K562 (cell line): Measurements from ENCODE around the gene ERI2. TPM values are rescaled to one million over a fixed set of nuclear protein-coding genes. Genes with fewer than 3 reads are reported as not detected.

Experiments
- ARID4B ChIP-seq: sonication (generic); formaldehyde crosslinking; IDR thresholded peaks from 2 replicates; pipeline ENCODE4 v1.8.0; 2022; ENCODE audit warnings: mild to moderate bottlenecking, missing genetic modification reagents
- ASH1L ChIP-seq: fragments of 450-650 bp; IDR thresholded peaks from 2 replicates; pipeline ENCODE4 v1.6.1; 2018; ENCODE audit warnings: borderline replicate concordance, mild to moderate bottlenecking, low read depth; ENCODE audit not compliant: partially characterized antibody
- ATF7 ChIP-seq: fragments of 450-650 bp; IDR thresholded peaks from 2 replicates; pipeline ENCODE4 v1.7.1; 2014; ENCODE audit warnings: mild to moderate bottlenecking, moderate library complexity
- CEBPB ChIP-seq: fragments of 450-650 bp; IDR thresholded peaks from 2 replicates; pipeline ENCODE4 v1.6.1; 2016; ENCODE audit warnings: missing genetic modification characterization, missing compliant biosample characterization
- CTCFL ChIP-seq: IDR thresholded peaks from 2 replicates; pipeline ENCODE4 v1.6.1; 2011; ENCODE audit warnings: borderline replicate concordance, low read depth, mild to moderate bottlenecking, moderate library complexity, low read length; ENCODE audit not compliant: insufficient read depth, poor library complexity, severe bottlenecking
- CXXC5 ChIP-seq: fragments of 250-450 bp; sonication (Bioruptor Pico); IDR thresholded peaks from 2 replicates; pipeline ENCODE4 v1.8.0; 2022; ENCODE audit warnings: inconsistent platforms, mild to moderate bottlenecking, moderate library complexity
- ELF1 ChIP-seq: fragments of 200-800 bp; sonication (Bioruptor generic); IDR thresholded peaks from 2 replicates; pipeline ENCODE4 v1.6.1; 2016; ENCODE audit warnings: missing genetic modification characterization, missing compliant biosample characterization
- ETS1 ChIP-seq: conservative IDR thresholded peaks from 2 replicates; pipeline ENCODE4 v1.6.1; 2011; ENCODE audit warnings: low read depth, mild to moderate bottlenecking, low read length; ENCODE audit not compliant: control insufficient read depth
- ETV6 ChIP-seq, 3 experiments: fragments of 150-350 bp in 1 of 3; sonication (generic) in 1 of 3; formaldehyde crosslinking in 1 of 3; IDR thresholded peaks; 2 replicates each; pipeline versions ENCODE4 v1.6.1 to v1.8.0; 2014 to 2022; ENCODE audit warnings: borderline replicate concordance in 2 of 3, low read depth in 2 of 3, antibody characterized with exemption in 1 of 3, low read length in 1 of 3, mild to moderate bottlenecking in 1 of 3, missing genetic modification reagents in 1 of 3
- GATAD2A ChIP-seq: fragments of 450-650 bp; IDR thresholded peaks from 2 replicates; pipeline ENCODE4 v1.6.1; 2017
- GTF2F1 ChIP-seq: IDR thresholded peaks from 2 replicates; pipeline ENCODE4 v1.6.1; 2011; ENCODE audit warnings: low read depth, low read length, improper control_type of control experiment
- NFIX ChIP-seq: fragments of 250-450 bp; sonication (Bioruptor Pico); IDR thresholded peaks from 2 replicates; pipeline ENCODE4 v1.4.0; 2020; ENCODE audit warnings: low read depth, mild to moderate bottlenecking, moderate library complexity
- NRF1 ChIP-seq, 2 experiments: fragments of 450-650 bp; IDR thresholded peaks in 1 of 2; conservative IDR thresholded peaks in 1 of 2; 2 replicates each; pipeline ENCODE4 v1.6.1; 2014; ENCODE audit warnings: mild to moderate bottlenecking in 2 of 2
- RB1 ChIP-seq: fragments of 450-650 bp; IDR thresholded peaks from 2 replicates; pipeline ENCODE4 v1.6.1; 2017; ENCODE audit warnings: low read depth, mild to moderate bottlenecking
- RBBP5 ChIP-seq: fragments of 200-600 bp; sonication (generic); IDR thresholded peaks from 2 replicates; pipeline ENCODE4 v1.6.1; 2012; ENCODE audit warnings: borderline replicate concordance, mild to moderate bottlenecking, low read length, control low read depth, inconsistent platforms; ENCODE audit not compliant: insufficient read depth, poor library complexity, severe bottlenecking
- RUNX1 ChIP-seq: sonication (generic); IDR thresholded peaks from 2 replicates; pipeline ENCODE4 v1.6.1; 2016; ENCODE audit warnings: antibody characterized with exemption, low read depth
- SPI1 ChIP-seq: IDR thresholded peaks from 2 replicates; pipeline ENCODE4 v1.6.1; 2011; ENCODE audit warnings: low read depth, low read length, control low read depth, borderline replicate concordance
- TGIF2 ChIP-seq: sonication (generic); formaldehyde crosslinking; IDR thresholded peaks from 2 replicates; pipeline ENCODE4 v1.8.1; 2022; ENCODE audit warnings: mild to moderate bottlenecking, missing genetic modification reagents, moderate library complexity
- U2AF2 ChIP-seq: fragments of 200-400 bp; formaldehyde crosslinking; optimal IDR thresholded peaks from 2 replicates; pipeline ENCODE3; 2017; ENCODE audit warnings: low read depth, mild to moderate bottlenecking, low read length
- polyA plus RNA-seq, 8 experiments: library from polyadenylated mRNA; depleted of rRNA in 4 of 8; stranded (reverse) in 5 of 8; unstranded in 3 of 8; fragments of >200 nt; fragmentation: Nextera tagmentation in 2 of 8; fragmentation: Illumina TruSeq in 1 of 8; extraction: Ambion mirVana in 2 of 8; extraction: Trizol in 1 of 8; gene quantifications; 2 replicates each; pipeline versions ENCODE4 v1.2.1 to v1.2.3, GENCODE V29; 2011 to 2014; ENCODE audit warnings: inconsistent platforms in 1 of 8, missing spikeins in 1 of 8
- total RNA-seq, 7 experiments: library from RNA; depleted of rRNA in 6 of 7; stranded (reverse); fragments of >200 nt in 6 of 7; fragmentation: Illumina TruSeq in 2 of 7; extraction: Trizol in 2 of 7; gene quantifications; 2 replicates each; pipeline versions ENCODE4 v1.2.1 to v1.2.3, GENCODE V29; 2011 to 2021; ENCODE audit warnings: low replicate concordance in 1 of 7

Gene ERI2
- total and polyA plus RNA-seq, 9 of the 15 experiments (the other 6 are each of a cell fraction or from before 2014, with no cell fraction given): 23.3 to 57.0 (median 48.1) TPM

GRCh38 chr16:20806168-20807050 lies at the start of gene ERI2, which contains the start of gene REXO5 (continued):
- peak in 1 of 2 experiments; percentile 57; a peak in 1 of 4 replicates for TF ChIP-seq ETV6 (IDR thresholded peaks at IDR 0.05; ENCODE audit: borderline replicate concordance in 1 of 2, low read depth in 2 of 2, low read length in 1 of 2)
- no peak for TF ChIP-seq ETV6 (CRISPR knock-in tag; IDR thresholded peaks at IDR 0.05; ENCODE audit: borderline replicate concordance)
- TF ChIP-seq ASH1L: peak; percentile 24
- TF ChIP-seq NRF1 (conservative IDR thresholded peaks at IDR 0.05 in 1 of 2, IDR thresholded peaks at IDR 0.05 in 1 of 2): peak; percentile 29 to 34; a peak in 2 of 4 replicates
- peak; percentile 71; the same call in 1 of the 2 replicates for TF ChIP-seq ATF7
- no peak for TF ChIP-seq CEBPB
- TF ChIP-seq GATAD2A: no peak
- TF ChIP-seq RUNX1: no peak
- peak; percentile 89 for TF ChIP-seq ELF1 (tag)
- TF ChIP-seq TGIF2 (CRISPR knock-in tag): peak; percentile 93; the same call in 1 of the 2 replicates
- TF ChIP-seq CXXC5 (CRISPR knock-in tag): peak; percentile 84
- TF ChIP-seq RB1: peak; percentile 70
- no peak for TF ChIP-seq NFIX
- TF ChIP-seq SPI1: no peak
- TF ChIP-seq RBBP5: peak; percentile 97
- no peak for TF ChIP-seq U2AF2
- TF ChIP-seq ARID4B (CRISPR knock-in tag): peak; percentile 98
- TF ChIP-seq CTCFL: peak; percentile 74
- TF ChIP-seq ETS1: peak; percentile 64
- TF ChIP-seq GTF2F1: peak; percentile 72; the same call in 1 of the 2 replicates
